GM12878 (cell line): ENCODE data around the gene ARL5A. TPM values are rescaled to one million over a fixed set of nuclear protein-coding genes. Genes with fewer than 3 reads are reported as not detected.

Experiments used
- ASH2L ChIP-seq: fragments of 300-600, 200-600 bp; sonication (generic); IDR thresholded peaks from 2 replicates; pipeline ENCODE4 v1.6.1; 2017; ENCODE audit warnings: low read depth, mild to moderate bottlenecking, borderline replicate concordance
- ELK1 ChIP-seq: IDR thresholded peaks from 2 replicates; pipeline ENCODE4 v1.6.1; 2012; ENCODE audit warnings: low read depth, low read length, improper control_type of control experiment
- FOS ChIP-seq: IDR thresholded peaks from 3 replicates; pipeline ENCODE4 v1.6.1; 2011; ENCODE audit warnings: borderline replicate concordance; ENCODE audit not compliant: insufficient read length; ENCODE audit errors: extremely low read depth
- GATAD2B ChIP-seq: fragments of 450-650 bp; conservative IDR thresholded peaks from 2 replicates; pipeline ENCODE4 v1.6.1; 2017; ENCODE audit warnings: low read depth, mild to moderate bottlenecking, moderate library complexity
- KDM1A ChIP-seq: fragments of 200-600 bp; sonication (generic); IDR thresholded peaks from 2 replicates; pipeline ENCODE4 v1.6.1; 2016; ENCODE audit warnings: borderline replicate concordance
- NFYA ChIP-seq: IDR thresholded peaks from 2 replicates; pipeline ENCODE4 v1.6.1; 2011; ENCODE audit warnings: low read depth, mild to moderate bottlenecking, low read length, improper control_type of control experiment, borderline replicate concordance
- NFYB ChIP-seq: IDR thresholded peaks from 2 replicates; pipeline ENCODE4 v1.6.1; 2011; ENCODE audit warnings: low read depth, mild to moderate bottlenecking, low read length, improper control_type of control experiment, moderate library complexity; ENCODE audit not compliant: insufficient read depth
- POLR2A ChIP-seq: IDR thresholded peaks from 2 replicates; pipeline ENCODE4 v1.6.1; 2011; ENCODE audit warnings: low read depth, mild to moderate bottlenecking, low read length
- SIX5 ChIP-seq: IDR thresholded peaks from 2 replicates; pipeline ENCODE4 v1.6.1; 2011; ENCODE audit warnings: mild to moderate bottlenecking, low read depth, low read length, moderate library complexity; ENCODE audit not compliant: severe bottlenecking
- TARDBP ChIP-seq: IDR thresholded peaks from 2 replicates; pipeline ENCODE4 v1.6.1; 2016; ENCODE audit warnings: borderline replicate concordance
- ZNF274 ChIP-seq: IDR thresholded peaks from one replicate; pipeline ENCODE4 v1.8.0; 2011; ENCODE audit not compliant: insufficient read length, insufficient read depth
- ZNF592 ChIP-seq: fragments of 450-650 bp; IDR thresholded peaks from 2 replicates; pipeline ENCODE4 v1.6.1; 2017; ENCODE audit warnings: mild to moderate bottlenecking, moderate library complexity
- polyA plus RNA-seq, 11 experiments: library from polyadenylated mRNA; depleted of rRNA in 4 of 11; unstranded in 6 of 11; stranded (reverse) in 5 of 11; fragments of >200 nt; fragmentation: Nextera tagmentation in 4 of 11; fragmentation: Illumina TruSeq in 1 of 11; extraction: Ambion mirVana in 4 of 11; extraction: Trizol in 1 of 11; gene quantifications; 1 replicate in 1 of 11; 2 replicates in 10 of 11; pipeline versions ENCODE4 v1.2.1 to v1.2.3, GENCODE V29; 2011 to 2016; ENCODE audit warnings: inconsistent platforms in 2 of 11, missing spikeins in 2 of 11, low read depth in 1 of 11
- total RNA-seq, 4 experiments: library from RNA; depleted of rRNA in 3 of 4; stranded (reverse); fragments of >200 nt in 3 of 4; fragmentation: Illumina TruSeq in 1 of 4; extraction: Trizol in 1 of 4; gene quantifications; 2 replicates each; pipeline versions ENCODE4 v1.2.1 to v1.2.3, GENCODE V29; 2013 to 2021

ARL5A gene
- total and polyA plus RNA-seq, 10 of the 15 experiments (the other 5 are each of a cell fraction or from before 2014, with no cell fraction given): 9.4 to 52.9 (median 32.0) TPM

GRCh38 chr2:151840216-151841046, 12.2 kb upstream of the ARL5A start (continued):
- TF ChIP-seq FOS: no peak
- TF ChIP-seq KDM1A: no peak
- TF ChIP-seq GATAD2B: no peak
- TF ChIP-seq NFYB: no peak
- no peak for TF ChIP-seq TARDBP
- no peak for TF ChIP-seq ZNF274
- TF ChIP-seq ASH2L: no peak
- no peak for TF ChIP-seq NFYA
- TF ChIP-seq ELK1: no peak
- no peak for TF ChIP-seq ZNF592
- TF ChIP-seq SIX5: no peak
- no peak for TF ChIP-seq POLR2A
